Measurements from ENCODE around the gene SLC9C1. TPM values are rescaled to one million over a fixed set of nuclear protein-coding genes. Genes with fewer than 3 reads are reported as not detected.

The SLC9C1 gene
- total RNA-seq, 1 experiment from 2014 or later = 0.50 TPM

DNA sequence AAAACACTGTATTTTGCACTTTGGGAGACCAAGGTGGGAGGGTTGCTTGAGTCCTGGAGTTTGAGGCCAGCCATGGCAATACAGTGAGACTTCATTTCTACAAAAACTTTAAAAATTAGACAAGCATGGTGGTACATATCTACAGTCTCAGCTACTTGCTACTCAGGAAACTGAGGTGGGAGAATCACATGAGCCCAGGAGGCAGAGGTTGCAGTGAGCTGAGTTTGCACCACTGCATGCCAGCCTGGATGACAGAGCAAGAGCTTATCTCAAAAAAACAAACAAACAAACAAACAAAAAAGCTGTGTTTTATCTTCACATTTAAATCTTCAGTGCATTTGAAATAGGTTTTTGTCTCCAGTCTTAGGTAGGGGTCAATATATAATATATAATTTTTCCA, 4.8 kb upstream of the SLC9C1 start:
- H4K20me1 ChIP-seq (ENCODE audit: control insufficient read depth, insufficient read depth, insufficient read length) = no peaks in the 10 kb centered on the region

More for the DNA sequence above, 4.8 kb upstream of the SLC9C1 start:
- DNase-seq = no peak
- peaks cover 14 to 17% of the 10 kb centered on the region in 2 experiments; a peak in 4 of 5 replicates for H3K9me3 Mint-ChIP-seq
- H3K4me1 Mint-ChIP-seq = peaks cover 13 to 32% of the 10 kb centered on the region in 2 experiments
- no peak overlapping the region for H3T11ph ChIP-seq (ENCODE audit: low read length)
- no peak overlapping the region for H2AK5ac ChIP-seq (ENCODE audit: insufficient read length, low read length)
- H3K36me3 Mint-ChIP-seq (ENCODE audit: insufficient read depth in 1 of 3, low read depth in 3 of 3) = peaks cover 3 to 46% (median 18%) of the 10 kb centered on the region in 3 experiments; a peak in 6 of 7 replicates
- H4K8ac ChIP-seq (replicated peaks; ENCODE audit: insufficient read length, low read depth, low read length) = no peak overlapping the region
- no peak overlapping the region for H3K14ac ChIP-seq (ENCODE audit: insufficient read depth, low read length)
- no peaks in the 10 kb centered on the region for H3K27me3 ChIP-seq (ENCODE audit: insufficient read depth, low read length)
- TF ChIP-seq, protein P1, sequence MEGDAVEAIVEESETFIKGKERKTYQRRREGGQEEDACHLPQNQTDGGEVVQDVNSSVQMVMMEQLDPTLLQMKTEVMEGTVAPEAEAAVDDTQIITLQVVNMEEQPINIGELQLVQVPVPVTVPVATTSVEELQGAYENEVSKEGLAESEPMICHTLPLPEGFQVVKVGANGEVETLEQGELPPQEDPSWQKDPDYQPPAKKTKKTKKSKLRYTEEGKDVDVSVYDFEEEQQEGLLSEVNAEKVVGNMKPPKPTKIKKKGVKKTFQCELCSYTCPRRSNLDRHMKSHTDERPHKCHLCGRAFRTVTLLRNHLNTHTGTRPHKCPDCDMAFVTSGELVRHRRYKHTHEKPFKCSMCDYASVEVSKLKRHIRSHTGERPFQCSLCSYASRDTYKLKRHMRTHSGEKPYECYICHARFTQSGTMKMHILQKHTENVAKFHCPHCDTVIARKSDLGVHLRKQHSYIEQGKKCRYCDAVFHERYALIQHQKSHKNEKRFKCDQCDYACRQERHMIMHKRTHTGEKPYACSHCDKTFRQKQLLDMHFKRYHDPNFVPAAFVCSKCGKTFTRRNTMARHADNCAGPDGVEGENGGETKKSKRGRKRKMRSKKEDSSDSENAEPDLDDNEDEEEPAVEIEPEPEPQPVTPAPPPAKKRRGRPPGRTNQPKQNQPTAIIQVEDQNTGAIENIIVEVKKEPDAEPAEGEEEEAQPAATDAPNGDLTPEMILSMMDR (conservative IDR thresholded peaks at IDR 0.05) = no peak
- H3K56ac ChIP-seq (ENCODE audit: insufficient read length, low read depth, low read length) = no peak overlapping the region
- H2BK20ac ChIP-seq (ENCODE audit: low read depth, low read length, poor library complexity, severe bottlenecking) = no peak overlapping the region
- H3K27ac ChIP-seq (ENCODE audit: insufficient read length, low read depth, low read length) = no peak overlapping the region
- no peak overlapping the region for H2BK12ac ChIP-seq (ENCODE audit: insufficient read length, low read depth, low read length)
- H2BK15ac ChIP-seq (ENCODE audit: low read depth, low read length) = no peak overlapping the region
- H3K27me3 Mint-ChIP-seq (ENCODE audit: low read depth) = no peaks in the 10 kb centered on the region
- no peaks in the 10 kb centered on the region; the same call in 1 of the 2 replicates for H3K4me1 ChIP-seq (ENCODE audit: insufficient read depth, low read length)
- no peaks in the 10 kb centered on the region for H3K79me2 ChIP-seq (ENCODE audit: insufficient read depth, low read length)
- H3K9ac ChIP-seq (ENCODE audit: extremely low read depth, insufficient read length, low read length) = no peak overlapping the region
- H3K79me1 ChIP-seq (ENCODE audit: insufficient read depth, low read depth, low read length, poor library complexity, severe bottlenecking) = no peaks in the 10 kb centered on the region
- no peak overlapping the region for H4K5ac ChIP-seq (ENCODE audit: insufficient read length, low read depth, low read length)
- H3K4me3 Mint-ChIP-seq = no peak overlapping the region
- no peak overlapping the region for H3K18ac ChIP-seq (ENCODE audit: insufficient read length, low read depth, low read length)
- H3K23ac ChIP-seq (ENCODE audit: insufficient read length, low read depth, low read length) = no peak overlapping the region
- H4K91ac ChIP-seq (ENCODE audit: insufficient read length, low read depth, low read length) = no peak overlapping the region
- H3K9me3 ChIP-seq (ENCODE audit: control insufficient read depth, low read depth, low read length) = no peaks in the 10 kb centered on the region
- no peak overlapping the region for H2BK120ac ChIP-seq (ENCODE audit: low read depth, low read length, poor library complexity, severe bottlenecking)
- H3K27ac Mint-ChIP-seq = no peak overlapping the region
- no peak overlapping the region for H2AFZ ChIP-seq (ENCODE audit: low read length)
- H2BK5ac ChIP-seq (ENCODE audit: insufficient read length, low read length) = no peak overlapping the region
- H3K23me2 ChIP-seq (ENCODE audit: insufficient read length, low read depth, low read length, poor library complexity, severe bottlenecking) = peaks cover 3% of the 10 kb centered on the region
- H3K4ac ChIP-seq (ENCODE audit: low read depth, low read length) = no peak overlapping the region
- no peak overlapping the region for H3K4me2 ChIP-seq (ENCODE audit: insufficient read depth, insufficient read length, low read length)
